Placental pericyte (primary cell): Measurements from ENCODE around the gene MBD3. TPM values are rescaled to one million over a fixed set of nuclear protein-coding genes. Genes with fewer than 3 reads are reported as not detected.

ENCODE experiments used
- small RNA-seq: library from RNA; depleted of rRNA; stranded (forward); fragments of <200 nt; gene quantifications from one replicate; pipeline ENCODE3, GENCODE V24; 2012; ENCODE audit warnings: low replicate concordance
- total RNA-seq: library from RNA; depleted of rRNA; stranded (reverse); fragments of >200 nt; gene quantifications from 2 replicates; pipeline ENCODE4 v1.2.3, GENCODE V29; 2012

The MBD3 gene, protein sequence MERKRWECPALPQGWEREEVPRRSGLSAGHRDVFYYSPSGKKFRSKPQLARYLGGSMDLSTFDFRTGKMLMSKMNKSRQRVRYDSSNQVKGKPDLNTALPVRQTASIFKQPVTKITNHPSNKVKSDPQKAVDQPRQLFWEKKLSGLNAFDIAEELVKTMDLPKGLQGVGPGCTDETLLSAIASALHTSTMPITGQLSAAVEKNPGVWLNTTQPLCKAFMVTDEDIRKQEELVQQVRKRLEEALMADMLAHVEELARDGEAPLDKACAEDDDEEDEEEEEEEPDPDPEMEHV
- total RNA-seq: 80.5 and 134 TPM in 2 replicates

DNA sequence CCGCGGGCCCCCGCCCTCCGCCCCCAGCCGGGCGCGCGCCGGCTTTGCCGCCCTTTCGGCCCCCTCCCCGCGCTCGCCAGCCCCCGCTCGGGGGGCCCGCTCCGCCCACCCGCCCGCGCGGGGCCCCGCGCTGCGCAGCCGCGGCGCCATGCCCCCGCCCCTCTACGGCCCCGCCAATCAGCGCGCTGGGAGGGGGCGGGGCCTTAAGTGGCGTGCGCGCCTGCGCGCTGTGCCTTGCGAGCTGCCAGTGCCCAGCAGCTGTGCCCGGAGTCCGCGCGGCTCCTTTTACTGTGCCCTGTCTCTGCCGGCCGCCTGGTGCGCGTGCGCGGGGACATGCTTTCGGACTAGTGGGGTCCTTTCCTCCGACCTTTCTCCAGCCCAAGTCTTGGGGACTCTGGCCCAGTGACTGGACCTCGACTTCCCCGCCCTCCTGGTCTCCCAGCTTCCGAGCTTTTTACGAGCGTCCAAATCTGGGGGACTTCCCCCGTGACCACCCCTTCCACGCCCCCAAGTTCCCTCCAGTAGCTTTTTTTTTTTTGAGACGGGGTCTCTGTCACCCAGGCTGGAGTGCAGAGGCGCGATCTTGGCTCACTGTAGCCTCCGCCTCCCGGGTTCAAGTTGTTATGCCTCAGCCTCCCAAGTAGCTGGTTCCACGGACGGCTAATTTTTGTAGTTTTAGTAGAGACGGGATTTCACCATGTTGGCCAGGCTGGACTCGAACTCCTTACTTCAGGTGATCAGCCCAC lies at the start of gene MBD3:
Gene MBD3, minus strand, starts transcription at position 111 of the 746 bp plus-strand sequence. CDS start 234 bp downstream, outside the sequence.

DNA sequence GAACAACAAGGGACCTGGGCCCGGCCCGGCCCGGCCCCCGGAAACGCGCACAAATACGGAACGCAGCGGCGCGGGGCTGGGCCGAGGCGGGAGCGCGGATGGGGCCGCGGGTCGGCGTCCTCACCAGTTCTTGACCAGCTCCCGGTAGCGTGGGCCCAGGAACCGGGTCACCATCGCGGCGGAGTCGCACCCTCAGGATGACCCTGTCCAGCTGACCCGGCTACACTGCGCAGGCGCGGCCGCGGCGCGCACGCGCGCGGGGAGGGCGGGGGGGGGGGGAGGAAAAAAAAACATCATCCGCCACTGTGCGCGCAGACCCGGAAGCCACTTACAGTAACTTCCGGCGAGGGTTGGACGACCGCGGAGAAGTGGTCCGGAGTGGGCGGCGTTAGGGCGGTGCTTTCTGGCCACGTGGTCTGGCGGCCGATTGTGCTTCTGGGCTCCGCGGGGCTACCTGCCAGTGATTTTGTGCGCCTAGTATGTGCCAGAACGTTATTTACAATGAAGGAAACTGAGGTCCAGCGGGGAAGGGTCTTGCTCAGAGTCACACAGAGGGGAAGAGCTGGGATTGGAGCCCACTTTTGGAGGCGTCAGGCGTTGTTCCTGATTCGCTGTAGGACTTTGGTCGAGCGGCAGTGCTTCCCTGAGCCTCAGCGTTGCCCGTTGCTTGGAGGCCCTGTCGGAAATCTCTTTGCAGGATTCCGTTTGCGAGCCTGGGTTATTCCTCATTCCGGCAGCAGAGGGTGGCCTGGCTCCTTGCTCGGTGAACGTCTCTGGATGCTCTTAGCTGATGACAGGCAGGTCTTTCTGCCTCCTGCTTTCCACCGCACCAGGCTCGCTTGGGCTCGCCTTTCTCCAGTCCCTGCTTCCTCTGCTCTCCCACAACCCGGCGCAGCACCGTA lies 12.8 kb upstream of the MBD3 start, which contains the start of gene UQCR11:
Gene UQCR11, minus strand, starts transcription at position 227 of the 902 bp plus-strand sequence. Its CDS starts 53 bp downstream, at position 174.

DNA sequence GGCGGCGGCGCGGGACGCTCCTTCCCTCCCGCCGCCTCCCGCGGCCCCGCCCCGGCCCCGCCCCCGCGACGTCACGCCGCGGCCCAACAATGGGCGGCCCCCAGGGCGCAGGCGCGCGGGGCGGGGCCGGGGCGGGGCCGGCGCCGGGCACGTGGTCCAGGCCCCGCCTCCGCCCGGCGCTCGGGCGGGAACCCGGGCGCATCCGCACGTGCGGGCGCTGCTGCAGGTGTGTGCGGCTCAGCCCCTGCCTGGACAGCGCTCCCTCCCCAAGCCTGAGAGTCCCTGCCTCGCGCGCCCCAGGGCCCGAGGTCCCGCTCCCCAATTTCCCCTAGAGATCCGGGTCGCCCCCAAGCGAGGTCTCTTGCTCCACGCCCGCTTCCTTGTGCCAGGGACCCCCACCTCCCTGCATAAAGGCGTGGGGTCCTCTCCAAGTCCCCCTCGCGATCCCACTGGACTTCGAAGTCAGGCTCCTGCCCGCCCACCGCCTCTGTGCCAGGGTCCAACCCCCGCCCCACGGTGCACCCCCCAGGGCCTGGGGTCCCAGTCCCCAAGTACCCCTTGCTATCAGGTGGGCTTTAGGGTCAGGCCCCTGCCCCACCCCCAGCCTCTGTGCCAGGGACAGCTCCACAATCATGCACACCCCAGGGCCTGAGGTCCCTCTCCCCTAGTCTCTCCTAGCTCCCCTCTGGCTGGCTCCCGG lies 24.2 kb downstream of the MBD3 start, which contains the start of gene MEX3D:
Gene MEX3D, minus strand, starts transcription at position 6 of the 700 bp plus-strand sequence. CDS start 267 bp downstream, outside the sequence.

Small RNA genes within 50 kb of the gene (small RNA-seq; reads per million reads assigned to genes)
- gene AC005943.2: not detected
- gene RN7SL477P: not detected
- not detected for gene RNU6-1223P

Other genes starting within 250 kb of the MBD3 start
- 57.3 and 87.5 TPM in 2 replicates for gene NDUFS7, start 209.0 kb downstream of the MBD3 start, total RNA-seq
- gene GAMT, start 191.3 kb downstream of the MBD3 start, total RNA-seq: 35.0 and 41.1 TPM in 2 replicates
- gene DAZAP1, start 185.3 kb downstream of the MBD3 start, total RNA-seq: 43.3 and 77.6 TPM in 2 replicates
- 569 and 1,207 TPM in 2 replicates for gene RPS15, start 154.5 kb downstream of the MBD3 start, total RNA-seq
- 0.14 and 0.22 TPM in 2 replicates for gene APC2, start 142.7 kb downstream of the MBD3 start, total RNA-seq
- gene C19orf25, start 113.7 kb downstream of the MBD3 start, total RNA-seq: 26.9 and 31.6 TPM in 2 replicates
- 0.57 and 3.5 TPM in 2 replicates for gene PCSK4, start 102.5 kb downstream of the MBD3 start, total RNA-seq
- 1.1 TPM in 2 replicates for gene REEP6, start 101.7 kb downstream of the MBD3 start, total RNA-seq
- 6.3 and 10.7 TPM in 2 replicates for gene ADAMTSL5, start 79.8 kb downstream of the MBD3 start, total RNA-seq
- gene PLK5, start 68.8 kb downstream of the MBD3 start, total RNA-seq: not detected in 2 replicates
- gene MEX3D, start 24.5 kb downstream of the MBD3 start, total RNA-seq: 23.2 and 98.2 TPM in 2 replicates
- gene UQCR11, start 12.6 kb upstream of the MBD3 start, total RNA-seq: 30.6 TPM in 2 replicates
- gene TCF3, start 59.8 kb upstream of the MBD3 start, total RNA-seq: 44.6 and 123 TPM in 2 replicates
- not detected in 2 replicates for gene ONECUT3, start 160.6 kb upstream of the MBD3 start, total RNA-seq
- gene ATP8B3, start 219.4 kb upstream of the MBD3 start, total RNA-seq: 1.1 and 2.3 TPM in 2 replicates